ENCODE results near the gene TEAD4.

GRCh38 chr12:3019005-3019680 is 59.9 kb downstream of the TEAD4 start:
- TF ChIP-seq CTCF (conservative IDR thresholded peaks at IDR 0.05), result no peak
- no peak for TF ChIP-seq EZH2 (IDR thresholded peaks at IDR 0.05; ENCODE audit: low read depth)

Data from PC-9 (cell line).